ENCODE results near the gene ALOX15B. TPM values are rescaled to one million over a fixed set of nuclear protein-coding genes. Genes with fewer than 3 reads are reported as not detected.

Gene ALOX15B, protein sequence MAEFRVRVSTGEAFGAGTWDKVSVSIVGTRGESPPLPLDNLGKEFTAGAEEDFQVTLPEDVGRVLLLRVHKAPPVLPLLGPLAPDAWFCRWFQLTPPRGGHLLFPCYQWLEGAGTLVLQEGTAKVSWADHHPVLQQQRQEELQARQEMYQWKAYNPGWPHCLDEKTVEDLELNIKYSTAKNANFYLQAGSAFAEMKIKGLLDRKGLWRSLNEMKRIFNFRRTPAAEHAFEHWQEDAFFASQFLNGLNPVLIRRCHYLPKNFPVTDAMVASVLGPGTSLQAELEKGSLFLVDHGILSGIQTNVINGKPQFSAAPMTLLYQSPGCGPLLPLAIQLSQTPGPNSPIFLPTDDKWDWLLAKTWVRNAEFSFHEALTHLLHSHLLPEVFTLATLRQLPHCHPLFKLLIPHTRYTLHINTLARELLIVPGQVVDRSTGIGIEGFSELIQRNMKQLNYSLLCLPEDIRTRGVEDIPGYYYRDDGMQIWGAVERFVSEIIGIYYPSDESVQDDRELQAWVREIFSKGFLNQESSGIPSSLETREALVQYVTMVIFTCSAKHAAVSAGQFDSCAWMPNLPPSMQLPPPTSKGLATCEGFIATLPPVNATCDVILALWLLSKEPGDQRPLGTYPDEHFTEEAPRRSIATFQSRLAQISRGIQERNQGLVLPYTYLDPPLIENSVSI
- total RNA-seq = 100 to 1,000 TPM in 1 of 4 donors, 10 to 100 TPM in 3; 13.9 to 116 (median 59.9) TPM

DNA sequence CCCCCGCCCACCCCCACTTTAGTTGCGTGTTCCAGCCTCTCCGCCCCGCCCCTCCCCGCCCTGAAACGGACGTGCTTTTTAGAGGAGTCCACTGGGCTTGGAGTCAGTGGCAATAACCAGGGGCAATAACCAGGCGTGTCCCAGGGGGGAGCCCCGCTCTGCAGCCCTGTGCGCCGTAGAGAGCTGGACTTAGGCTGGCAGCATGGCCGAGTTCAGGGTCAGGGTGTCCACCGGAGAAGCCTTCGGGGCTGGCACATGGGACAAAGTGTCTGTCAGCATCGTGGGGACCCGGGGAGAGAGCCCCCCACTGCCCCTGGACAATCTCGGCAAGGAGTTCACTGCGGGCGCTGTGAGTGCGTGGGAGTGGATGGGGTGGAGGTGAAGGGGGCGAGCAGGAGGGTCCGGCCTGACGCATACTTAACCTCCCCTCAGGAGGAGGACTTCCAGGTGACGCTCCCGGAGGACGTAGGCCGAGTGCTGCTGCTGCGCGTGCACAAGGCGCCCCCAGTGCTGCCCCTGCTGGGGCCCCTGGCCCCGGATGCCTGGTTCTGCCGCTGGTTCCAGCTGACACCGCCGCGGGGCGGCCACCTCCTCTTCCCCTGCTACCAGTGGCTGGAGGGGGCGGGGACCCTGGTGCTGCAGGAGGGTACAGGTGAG, at the start of gene ALOX15B:
Gene ALOX15B, plus strand, starts transcription at position 106 of the 657 bp plus-strand sequence. Its CDS starts 97 bp downstream, at position 203.
- H3K4me3 ChIP-seq (ENCODE audit: low read depth, poor library complexity, severe bottlenecking) = peak within 1 kb of the TSS; percentile 15
- intact Hi-C loops (cut with DNase I; ENCODE audit: low total_unique reads) = no loop called here
- DNase-seq (ENCODE audit: low spot score in 2 of 2) = peak in 1 of 2 donors; percentile 83
- WGBS, 2 donors = 4 to 8% methylated on average over 16 to 35 of the region's 37 CpGs
- no peak for TF ChIP-seq POLR2A (IDR thresholded peaks at IDR 0.05)
- TF ChIP-seq, protein P1, sequence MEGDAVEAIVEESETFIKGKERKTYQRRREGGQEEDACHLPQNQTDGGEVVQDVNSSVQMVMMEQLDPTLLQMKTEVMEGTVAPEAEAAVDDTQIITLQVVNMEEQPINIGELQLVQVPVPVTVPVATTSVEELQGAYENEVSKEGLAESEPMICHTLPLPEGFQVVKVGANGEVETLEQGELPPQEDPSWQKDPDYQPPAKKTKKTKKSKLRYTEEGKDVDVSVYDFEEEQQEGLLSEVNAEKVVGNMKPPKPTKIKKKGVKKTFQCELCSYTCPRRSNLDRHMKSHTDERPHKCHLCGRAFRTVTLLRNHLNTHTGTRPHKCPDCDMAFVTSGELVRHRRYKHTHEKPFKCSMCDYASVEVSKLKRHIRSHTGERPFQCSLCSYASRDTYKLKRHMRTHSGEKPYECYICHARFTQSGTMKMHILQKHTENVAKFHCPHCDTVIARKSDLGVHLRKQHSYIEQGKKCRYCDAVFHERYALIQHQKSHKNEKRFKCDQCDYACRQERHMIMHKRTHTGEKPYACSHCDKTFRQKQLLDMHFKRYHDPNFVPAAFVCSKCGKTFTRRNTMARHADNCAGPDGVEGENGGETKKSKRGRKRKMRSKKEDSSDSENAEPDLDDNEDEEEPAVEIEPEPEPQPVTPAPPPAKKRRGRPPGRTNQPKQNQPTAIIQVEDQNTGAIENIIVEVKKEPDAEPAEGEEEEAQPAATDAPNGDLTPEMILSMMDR (IDR thresholded peaks at IDR 0.05) = no peak

DNA sequence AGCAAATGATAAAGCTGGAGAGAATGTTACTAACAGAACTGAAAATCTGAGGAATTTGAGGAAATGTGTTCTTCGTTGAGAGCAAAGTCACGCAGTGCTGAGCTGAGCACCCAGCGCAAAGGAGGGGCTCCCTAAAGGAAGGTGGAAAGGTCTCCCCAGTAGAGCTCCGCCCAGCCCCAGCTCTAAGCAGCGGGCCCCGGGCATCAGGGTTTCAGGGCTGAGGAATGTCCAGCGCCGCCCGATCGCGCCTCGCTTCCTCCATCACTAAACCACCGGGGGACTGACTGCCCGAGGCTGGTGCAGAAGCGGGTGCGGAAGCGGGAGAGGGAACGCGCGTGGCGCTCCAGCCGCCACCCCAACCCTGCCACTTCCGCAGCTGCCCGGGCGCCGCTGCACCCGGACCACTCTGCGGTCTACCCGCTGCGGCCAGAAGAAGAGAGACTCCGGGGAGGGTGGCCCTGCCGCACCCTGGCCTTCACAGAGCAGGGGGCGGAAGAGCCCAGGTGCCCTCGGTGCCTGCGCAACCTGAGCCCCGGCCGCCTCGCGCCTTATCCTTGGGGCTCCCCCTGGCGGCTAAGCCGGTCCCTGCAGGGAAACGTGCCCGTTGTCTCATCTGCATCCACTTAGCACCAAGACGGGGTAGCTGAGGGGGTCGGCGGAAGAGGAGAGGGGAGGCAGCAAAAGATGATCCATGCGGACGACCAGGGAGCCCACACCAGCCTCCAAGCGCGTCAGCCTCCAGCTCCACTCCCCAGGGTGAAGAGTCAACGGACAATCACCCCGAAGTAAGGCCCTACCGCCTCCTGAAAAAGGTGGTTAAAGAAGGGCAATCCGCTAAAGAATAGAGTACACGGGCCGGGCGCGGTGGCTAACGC, 48.8 kb upstream of the ALOX15B start:
- H3K4me3 ChIP-seq (ENCODE audit: low read depth, poor library complexity, severe bottlenecking) = peak overlapping the region; percentile 46
- intact Hi-C loops (cut with DNase I; ENCODE audit: low total_unique reads) = loop anchor here (5.0 kb wide), 3 partner anchors 78 to 248 kb away; no protein-coding TSS in a partner anchor
- 3 to 5% methylated on average over 31 to 40 of the region's 59 CpGs for WGBS, 2 donors
- no peak for TF ChIP-seq POLR2A (IDR thresholded peaks at IDR 0.05)
- TF ChIP-seq, protein P1 (IDR thresholded peaks at IDR 0.05) = peak in 1 of 3 donors; percentile 58
- DNase-seq (ENCODE audit: low spot score in 2 of 2) = peak; percentile 77 to 98

DNA sequence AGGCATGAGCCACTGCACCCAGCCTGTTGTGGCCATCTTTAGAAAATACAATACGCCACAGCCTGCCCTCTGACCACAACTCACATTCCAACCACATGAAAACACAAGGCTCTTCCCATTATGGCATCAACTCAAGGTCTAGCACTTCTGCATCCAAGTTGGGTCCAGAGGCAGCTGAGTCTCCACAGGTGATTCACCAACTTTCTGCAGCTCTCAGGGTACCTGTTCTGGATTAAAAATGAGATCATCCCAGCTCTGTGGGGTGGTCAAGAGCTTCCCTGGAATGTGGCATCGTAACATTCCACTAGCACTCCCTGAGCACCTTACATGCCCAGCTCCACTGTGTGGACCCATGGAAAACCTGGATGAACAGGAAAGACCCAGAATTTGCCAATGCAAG, 46.3 kb upstream of the ALOX15B start:
- 79 to 83% methylated on average over 2 of the region's 2 CpGs for WGBS, 2 donors
- intact Hi-C loops (cut with DNase I; ENCODE audit: low total_unique reads) = loop anchor here (5.0 kb wide), 2 partner anchors 80 to 250 kb away; no protein-coding TSS in a partner anchor

DNA sequence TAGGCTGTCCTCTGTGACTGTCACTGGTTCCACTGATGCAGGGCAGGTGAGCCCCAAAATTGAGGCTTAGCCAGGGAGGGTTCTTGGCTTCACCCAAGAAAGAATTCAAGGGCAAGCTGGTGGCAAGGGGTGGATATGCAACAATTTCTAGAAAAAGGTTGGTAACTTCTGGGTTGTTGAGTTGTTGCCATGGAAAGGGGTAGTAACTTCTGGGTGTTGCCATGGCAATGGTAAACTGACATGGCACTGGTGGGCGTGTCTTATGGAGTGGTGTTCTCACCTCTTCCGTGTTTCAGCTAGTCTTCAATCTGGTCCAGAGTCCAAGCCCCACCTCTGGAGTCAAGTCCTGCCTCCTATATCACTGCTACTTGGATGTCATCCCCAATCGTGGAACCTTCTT, 45.9 kb upstream of the ALOX15B start:
- no peak overlapping the region for H3K4me3 ChIP-seq (ENCODE audit: low read depth, poor library complexity, severe bottlenecking)
- intact Hi-C loops (cut with DNase I; ENCODE audit: low total_unique reads) = loop anchor here (5.0 kb wide), 2 partner anchors 81 to 251 kb away; no protein-coding TSS in a partner anchor
- no peak for DNase-seq (ENCODE audit: low spot score in 2 of 2)
- WGBS, 2 donors = 51 to 58% methylated on average over 3 of the region's 3 CpGs
- TF ChIP-seq POLR2A (IDR thresholded peaks at IDR 0.05) = no peak
- TF ChIP-seq, protein P1 (IDR thresholded peaks at IDR 0.05) = no peak

More for the DNA sequence above, 46.3 kb upstream of the ALOX15B start:
- no peak for DNase-seq (ENCODE audit: low spot score in 2 of 2)
- TF ChIP-seq POLR2A (IDR thresholded peaks at IDR 0.05) = no peak
- TF ChIP-seq, protein P1 (IDR thresholded peaks at IDR 0.05) = no peak
- no peak overlapping the region for H3K4me3 ChIP-seq (ENCODE audit: low read depth, poor library complexity, severe bottlenecking)
